ENCODE results near the gene NFIB. TPM values are rescaled to one million over a fixed set of nuclear protein-coding genes. Genes with fewer than 3 reads are reported as not detected.

The NFIB gene
- total RNA-seq, 1 experiment from 2014 or later: 14.3 TPM

DNA sequence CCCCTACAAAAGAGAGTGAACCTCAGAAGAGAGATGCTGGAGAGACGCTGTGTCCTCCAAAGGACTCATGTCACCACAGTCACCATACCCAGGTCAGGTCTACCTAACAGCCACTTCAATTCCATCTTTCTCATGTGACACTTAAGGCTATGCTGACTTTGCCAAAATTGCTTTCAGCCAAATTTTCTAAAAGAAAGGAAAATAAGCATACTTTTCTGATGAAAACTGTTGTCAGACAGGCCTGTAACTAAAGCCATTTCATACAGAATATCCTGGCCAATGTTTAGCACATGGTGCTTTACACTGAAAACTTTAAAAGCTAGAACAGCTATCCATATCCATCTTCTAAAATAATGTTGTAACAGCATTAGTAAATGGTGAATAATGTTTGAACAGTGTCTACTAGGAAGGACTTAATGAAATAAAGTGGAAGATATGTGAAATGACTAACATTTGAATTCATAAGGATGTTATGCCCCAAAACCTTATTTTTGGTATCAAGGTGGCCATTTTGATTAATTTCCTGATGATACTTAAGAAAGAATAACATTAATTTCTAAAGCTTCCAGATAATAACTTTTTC, 97.2 kb downstream of the NFIB start:
- peaks cover 24 to 30% of the 10 kb centered on the region in 2 experiments for H3K4me1 Mint-ChIP-seq
- H3K9me3 Mint-ChIP-seq: no peaks in the 10 kb centered on the region
- H3K79me2 ChIP-seq (ENCODE audit: insufficient read depth, low read length): no peaks in the 10 kb centered on the region

More for the DNA sequence above, 97.2 kb downstream of the NFIB start:
- Histone ChIP-seq H4K8ac (replicated peaks; ENCODE audit: insufficient read length, low read depth, low read length) (no peak overlapping the region), H2BK120ac (ENCODE audit: low read depth, low read length, poor library complexity, severe bottlenecking) (no peak overlapping the region), H2AK5ac (ENCODE audit: insufficient read length, low read length) (no peak overlapping the region), H4K5ac (ENCODE audit: insufficient read length, low read depth, low read length) (no peak overlapping the region), H2BK15ac (ENCODE audit: low read depth, low read length) (no peak overlapping the region), H2BK5ac (ENCODE audit: insufficient read length, low read length) (no peak overlapping the region), H2BK12ac (ENCODE audit: insufficient read length, low read depth, low read length) (no peak overlapping the region), H4K20me1 (ENCODE audit: control insufficient read depth, insufficient read depth, insufficient read length) (no peaks in the 10 kb centered on the region), H2AFZ (ENCODE audit: low read length) (no peak overlapping the region), H3K4me1 (ENCODE audit: insufficient read depth, low read length) (peaks cover 7% of the 10 kb centered on the region; the same call in 1 of the 2 replicates), H3K18ac (ENCODE audit: insufficient read length, low read depth, low read length) (no peak overlapping the region), H4K91ac (ENCODE audit: insufficient read length, low read depth, low read length) (no peak overlapping the region), H3K79me1 (ENCODE audit: insufficient read depth, low read depth, low read length, poor library complexity, severe bottlenecking) (no peaks in the 10 kb centered on the region), H3K14ac (ENCODE audit: insufficient read depth, low read length) (no peak overlapping the region), H3K4ac (ENCODE audit: low read depth, low read length) (no peak overlapping the region), H3K27ac (ENCODE audit: insufficient read length, low read depth, low read length) (no peak overlapping the region), H3K23me2 (ENCODE audit: insufficient read length, low read depth, low read length, poor library complexity, severe bottlenecking) (no peaks in the 10 kb centered on the region), H3K56ac (ENCODE audit: insufficient read length, low read depth, low read length) (no peak overlapping the region), H3K9ac (ENCODE audit: extremely low read depth, insufficient read length, low read length) (no peak overlapping the region), H3K27me3 (ENCODE audit: insufficient read depth, low read length) (no peaks in the 10 kb centered on the region), H3T11ph (ENCODE audit: low read length) (no peak overlapping the region), H3K23ac (ENCODE audit: insufficient read length, low read depth, low read length) (no peak overlapping the region), H3K4me2 (ENCODE audit: insufficient read depth, insufficient read length, low read length) (no peak overlapping the region), H2BK20ac (ENCODE audit: low read depth, low read length, poor library complexity, severe bottlenecking) (no peak overlapping the region), H3K9me3 (ENCODE audit: control insufficient read depth, low read depth, low read length) (no peaks in the 10 kb centered on the region)
- no peak for TF ChIP-seq CTCF (conservative IDR thresholded peaks at IDR 0.05)
- Mint-ChIP-seq H3K27ac (peak overlapping the region in 2 of 3 experiments; percentile 36 to 65; a peak in 3 of 7 replicates), H3K4me3 (no peak overlapping the region), H3K27me3 (ENCODE audit: low read depth) (no peaks in the 10 kb centered on the region), H3K36me3 (ENCODE audit: insufficient read depth in 1 of 3, low read depth in 3 of 3) (0 out of 7 replicates have a peak, but pooled peaks cover 0 to 2% (median 0%) of the 10 kb centered on the region in 3 experiments)
- WGBS (ENCODE audit: extremely low coverage, insufficient read length, low lambda C conversion rate): no CpG with 5 or more reads among the region's 1 CpG
- no peak for DNase-seq

Measured in H9 (cell line).